Measurements from ENCODE around the gene OPCML. TPM values are rescaled to one million over a fixed set of nuclear protein-coding genes. Genes with fewer than 3 reads are reported as not detected.

The OPCML gene
- polyA plus RNA-seq, 1 donor (not counting 4 experiments of a cell fraction or from before 2014, with no cell fraction given): 0.04 TPM

GRCh38 chr11:132448334-132448995 lies 1083.8 kb downstream of the OPCML start:
- H3K4me3 ChIP-seq (ENCODE audit: control insufficient read depth in 2 of 3, extremely low read depth in 1 of 3, insufficient read depth in 2 of 3, low read depth in 1 of 3, low read length in 3 of 3): no peak overlapping the region
- no peaks in the 10 kb centered on the region for H3K79me2 ChIP-seq (ENCODE audit: control insufficient read depth, insufficient read depth, low read length)
- no peak overlapping the region for H3K27ac ChIP-seq (ENCODE audit: control insufficient read depth, insufficient read depth, low read length)
- no peak overlapping the region for H3K9ac ChIP-seq (ENCODE audit: control insufficient read depth, extremely low read depth, insufficient read depth, low read length)
- no peaks in the 10 kb centered on the region for H3K9me3 ChIP-seq (ENCODE audit: control insufficient read depth, low read depth, low read length)
- TF ChIP-seq EZH2 (IDR thresholded peaks at IDR 0.05; ENCODE audit: low read length) (no peak), CTCF (optimal IDR thresholded peaks at IDR 0.05 in 1 of 3, IDR thresholded peaks at IDR 0.05 in 1 of 3, conservative IDR thresholded peaks at IDR 0.05 in 1 of 3; ENCODE audit: extremely low read depth in 1 of 3, insufficient read depth in 2 of 3, low read length in 3 of 3) (no peak)
- no peaks in the 10 kb centered on the region for H4K20me1 ChIP-seq (ENCODE audit: control insufficient read depth, extremely low read depth, insufficient read depth, low read length)
- H2AFZ ChIP-seq (ENCODE audit: control insufficient read depth, low read length): no peak overlapping the region
- FAIRE-seq: no peak
- no peak overlapping the region for H3K4me2 ChIP-seq (ENCODE audit: control insufficient read depth, extremely low read depth, insufficient read depth, low read depth, low read length)
- H3K9me1 ChIP-seq (ENCODE audit: control insufficient read depth, extremely low read depth, insufficient read depth, low read length): no peaks in the 10 kb centered on the region
- no peaks in the 10 kb centered on the region for H3K4me1 ChIP-seq (ENCODE audit: control insufficient read depth, extremely low read depth, insufficient read depth, low read length)
- no peaks in the 10 kb centered on the region for H3K27me3 ChIP-seq (ENCODE audit: control insufficient read depth, extremely low read depth, insufficient read depth, low read length)
- dilution Hi-C loops (cut with MboI; ENCODE audit: extremely low pct_ligation_motif_present, low sequenced_read_pairs): no loop called here
- no peak for DNase-seq (ENCODE audit: low read depth, low spot score)
- H3K36me3 ChIP-seq (ENCODE audit: control insufficient read depth in 2 of 2, extremely low read depth in 1 of 2, insufficient read depth in 2 of 2, low read length in 2 of 2): no peaks in the 10 kb centered on the region

- TF ChIP-seq CTCF (optimal IDR thresholded peaks at IDR 0.05 in 1 of 3, IDR thresholded peaks at IDR 0.05 in 1 of 3, conservative IDR thresholded peaks at IDR 0.05 in 1 of 3; ENCODE audit: extremely low read depth in 1 of 3, insufficient read depth in 2 of 3, low read length in 3 of 3) (no peak), EZH2 (IDR thresholded peaks at IDR 0.05; ENCODE audit: low read length) (no peak)
- dilution Hi-C loops (cut with MboI; ENCODE audit: extremely low pct_ligation_motif_present, low sequenced_read_pairs): no loop called here
Measured at GRCh38 chr11:132447761-132448160, 1084.5 kb downstream of the OPCML start.

More at GRCh38 chr11:132447761-132448160, 1084.5 kb downstream of the OPCML start:
- Histone ChIP-seq H3K9me3 (ENCODE audit: control insufficient read depth, low read depth, low read length) (no peaks in the 10 kb centered on the region), H3K79me2 (ENCODE audit: control insufficient read depth, insufficient read depth, low read length) (no peaks in the 10 kb centered on the region), H3K4me2 (ENCODE audit: control insufficient read depth, extremely low read depth, insufficient read depth, low read depth, low read length) (no peak overlapping the region), H3K4me1 (ENCODE audit: control insufficient read depth, extremely low read depth, insufficient read depth, low read length) (no peaks in the 10 kb centered on the region), H3K9me1 (ENCODE audit: control insufficient read depth, extremely low read depth, insufficient read depth, low read length) (no peaks in the 10 kb centered on the region), H3K9ac (ENCODE audit: control insufficient read depth, extremely low read depth, insufficient read depth, low read length) (no peak overlapping the region), H2AFZ (ENCODE audit: control insufficient read depth, low read length) (no peak overlapping the region), H4K20me1 (ENCODE audit: control insufficient read depth, extremely low read depth, insufficient read depth, low read length) (no peaks in the 10 kb centered on the region), H3K36me3 (ENCODE audit: control insufficient read depth in 2 of 2, extremely low read depth in 1 of 2, insufficient read depth in 2 of 2, low read length in 2 of 2) (no peaks in the 10 kb centered on the region), H3K4me3 (ENCODE audit: control insufficient read depth in 2 of 3, extremely low read depth in 1 of 3, insufficient read depth in 2 of 3, low read depth in 1 of 3, low read length in 3 of 3) (no peak overlapping the region), H3K27me3 (ENCODE audit: control insufficient read depth, extremely low read depth, insufficient read depth, low read length) (no peaks in the 10 kb centered on the region), H3K27ac (ENCODE audit: control insufficient read depth, insufficient read depth, low read length) (no peak overlapping the region)
- FAIRE-seq (no peak), DNase-seq (ENCODE audit: low read depth, low spot score) (no peak)

All from keratinocyte (primary cell).